ENCODE data around the gene AGTPBP1.

The AGTPBP1 gene

DNA sequence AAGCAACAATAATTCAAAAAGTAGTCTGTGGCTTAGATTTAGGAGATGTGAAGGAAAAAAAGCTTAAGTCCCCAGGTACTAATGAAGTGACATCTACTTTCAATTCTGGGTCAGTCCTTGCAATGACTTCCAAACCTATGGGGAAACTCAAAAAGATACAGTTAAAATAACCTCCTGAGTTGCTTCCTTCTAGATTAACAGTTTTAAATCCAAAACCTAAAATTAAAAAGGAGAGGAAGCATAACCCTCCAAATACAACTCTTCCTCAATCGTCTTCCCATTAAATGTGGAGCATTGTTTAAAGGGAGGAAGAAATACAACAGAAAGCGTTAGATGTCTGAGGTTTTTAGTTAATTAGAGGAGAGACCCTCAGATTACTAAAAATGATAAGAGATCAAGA lies 75.7 kb downstream of the AGTPBP1 start:
- TF ChIP-seq, protein P1, sequence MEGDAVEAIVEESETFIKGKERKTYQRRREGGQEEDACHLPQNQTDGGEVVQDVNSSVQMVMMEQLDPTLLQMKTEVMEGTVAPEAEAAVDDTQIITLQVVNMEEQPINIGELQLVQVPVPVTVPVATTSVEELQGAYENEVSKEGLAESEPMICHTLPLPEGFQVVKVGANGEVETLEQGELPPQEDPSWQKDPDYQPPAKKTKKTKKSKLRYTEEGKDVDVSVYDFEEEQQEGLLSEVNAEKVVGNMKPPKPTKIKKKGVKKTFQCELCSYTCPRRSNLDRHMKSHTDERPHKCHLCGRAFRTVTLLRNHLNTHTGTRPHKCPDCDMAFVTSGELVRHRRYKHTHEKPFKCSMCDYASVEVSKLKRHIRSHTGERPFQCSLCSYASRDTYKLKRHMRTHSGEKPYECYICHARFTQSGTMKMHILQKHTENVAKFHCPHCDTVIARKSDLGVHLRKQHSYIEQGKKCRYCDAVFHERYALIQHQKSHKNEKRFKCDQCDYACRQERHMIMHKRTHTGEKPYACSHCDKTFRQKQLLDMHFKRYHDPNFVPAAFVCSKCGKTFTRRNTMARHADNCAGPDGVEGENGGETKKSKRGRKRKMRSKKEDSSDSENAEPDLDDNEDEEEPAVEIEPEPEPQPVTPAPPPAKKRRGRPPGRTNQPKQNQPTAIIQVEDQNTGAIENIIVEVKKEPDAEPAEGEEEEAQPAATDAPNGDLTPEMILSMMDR (IDR thresholded peaks at IDR 0.05; ENCODE audit: low read depth, low read length) = no peak
- in situ Hi-C loops (cut with HindIII; ENCODE audit: low sequenced_read_pairs) = no loop called here
- H3K4me3 ChIP-seq (ENCODE audit: low read depth, low read length) = no peak overlapping the region
- no peak for DNase-seq (ENCODE audit: low read depth, low spot score)

GRCh38 chr9:85662573-85662972 lies 79.2 kb downstream of the AGTPBP1 start:
- H3K4me3 ChIP-seq (ENCODE audit: low read depth, low read length) = no peak overlapping the region
- DNase-seq (ENCODE audit: low read depth, low spot score) = no peak
- in situ Hi-C loops (cut with HindIII; ENCODE audit: low sequenced_read_pairs) = no loop called here
- TF ChIP-seq, protein P1 (IDR thresholded peaks at IDR 0.05; ENCODE audit: low read depth, low read length) = no peak

GRCh38 chr9:85658716-85659115 lies 83.0 kb downstream of the AGTPBP1 start:
- TF ChIP-seq, protein P1 (IDR thresholded peaks at IDR 0.05; ENCODE audit: low read depth, low read length) = no peak
- DNase-seq (ENCODE audit: low read depth, low spot score) = no peak
- in situ Hi-C loops (cut with HindIII; ENCODE audit: low sequenced_read_pairs) = no loop called here
- H3K4me3 ChIP-seq (ENCODE audit: low read depth, low read length) = no peak overlapping the region

GRCh38 chr9:85653153-85653552 lies 88.6 kb downstream of the AGTPBP1 start:
- TF ChIP-seq, protein P1 (IDR thresholded peaks at IDR 0.05; ENCODE audit: low read depth, low read length) = no peak
- in situ Hi-C loops (cut with HindIII; ENCODE audit: low sequenced_read_pairs) = no loop called here
- DNase-seq (ENCODE audit: low read depth, low spot score) = no peak
- no peak overlapping the region for H3K4me3 ChIP-seq (ENCODE audit: low read depth, low read length)

DNA sequence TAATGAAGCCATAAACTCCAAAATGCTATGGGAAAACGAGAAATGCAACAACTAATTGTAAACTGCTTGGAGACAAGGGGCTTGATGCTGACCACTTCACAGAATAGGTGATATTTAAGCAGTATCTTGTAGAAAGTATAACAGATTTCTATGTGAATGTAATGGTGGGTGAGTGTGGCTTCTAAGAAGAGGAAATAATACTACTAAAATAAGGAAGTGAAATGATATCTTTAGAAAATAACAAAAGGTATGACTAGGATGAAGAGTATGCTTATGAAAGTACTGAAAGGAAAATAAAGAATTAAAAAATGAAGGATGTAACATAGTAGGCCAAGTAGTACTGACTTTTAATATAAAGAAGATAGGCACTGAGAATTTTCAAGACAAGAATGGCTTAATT lies 94.2 kb downstream of the AGTPBP1 start:
- TF ChIP-seq, protein P1 (IDR thresholded peaks at IDR 0.05; ENCODE audit: low read depth, low read length) = no peak
- in situ Hi-C loops (cut with HindIII; ENCODE audit: low sequenced_read_pairs) = no loop called here
- DNase-seq (ENCODE audit: low read depth, low spot score) = no peak
- no peak overlapping the region for H3K4me3 ChIP-seq (ENCODE audit: low read depth, low read length)

DNA sequence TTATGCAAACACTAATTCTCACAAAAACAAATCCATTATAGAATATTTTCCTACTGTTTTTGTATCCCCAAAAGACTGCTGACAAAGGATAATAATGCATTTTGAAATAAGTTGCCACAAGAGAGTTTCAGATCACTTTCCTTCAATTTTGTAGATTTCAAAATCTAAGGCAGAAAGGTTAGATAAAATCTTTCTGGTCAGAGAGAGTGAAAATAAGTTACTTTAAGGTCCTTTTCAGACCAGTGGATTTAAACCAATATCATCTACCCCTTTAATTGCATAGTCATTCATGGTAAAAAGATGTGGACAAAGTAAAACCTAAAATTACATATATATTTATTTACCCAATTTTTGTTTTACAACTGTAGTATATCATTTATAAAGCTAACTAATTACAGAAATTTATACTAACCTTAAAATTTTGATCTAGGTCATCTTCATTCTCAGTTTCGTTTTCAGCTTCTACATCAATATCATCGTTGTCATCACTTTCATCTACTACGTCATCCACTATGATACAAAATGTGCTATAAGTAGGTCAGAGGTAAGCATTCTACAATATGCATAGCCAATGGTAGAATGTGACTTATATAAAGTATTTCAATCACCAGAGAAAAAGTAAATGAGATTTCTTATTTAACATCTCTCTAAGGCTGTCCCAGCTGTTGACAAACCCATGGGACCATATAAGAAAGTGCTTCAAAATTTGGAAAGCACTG lies 95.7 kb downstream of the AGTPBP1 start:
- TF ChIP-seq, protein P1 (IDR thresholded peaks at IDR 0.05; ENCODE audit: low read depth, low read length) = no peak
- in situ Hi-C loops (cut with HindIII; ENCODE audit: low sequenced_read_pairs) = no loop called here
- DNase-seq (ENCODE audit: low read depth, low spot score) = no peak
- no peak overlapping the region for H3K4me3 ChIP-seq (ENCODE audit: low read depth, low read length)
